PC-9 (cell line): ENCODE data around the gene CAPS2.

Experiments used
- EZH2 ChIP-seq: fragments of 200-600 bp; sonication (generic); IDR thresholded peaks from 2 replicates; pipeline ENCODE4 v1.8.0; 2017; ENCODE audit warnings: antibody characterized with exemption, low read depth
- TF ChIP-seq, protein P1 (sequence below): fragments of 200-600 bp; sonication (generic); conservative IDR thresholded peaks from 2 replicates; pipeline ENCODE4 v1.6.1; 2017; ENCODE audit warnings: mixed run types, antibody characterized with exemption, mild to moderate bottlenecking, moderate library complexity

DNA sequence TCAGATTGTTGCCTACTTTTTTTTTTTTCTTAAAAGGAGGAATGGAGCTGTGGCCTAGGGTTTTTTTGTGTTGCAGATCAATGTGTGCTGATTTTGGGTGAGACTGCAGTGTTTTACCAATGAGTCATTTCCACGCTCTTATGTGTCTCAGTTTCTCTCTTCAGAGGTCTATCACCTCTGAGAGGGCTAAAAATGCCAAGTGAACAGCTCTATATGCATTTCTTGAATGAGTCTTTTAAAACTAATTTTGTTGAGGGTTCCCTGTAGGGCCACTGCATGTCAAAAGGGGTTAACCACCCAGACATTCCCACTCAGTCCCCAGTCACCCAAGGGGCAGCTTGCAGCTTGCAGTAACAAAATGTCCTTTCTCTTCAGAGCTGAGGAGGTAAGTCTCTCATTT, 36.5 kb upstream of the CAPS2 start:
- TF ChIP-seq, protein P1, sequence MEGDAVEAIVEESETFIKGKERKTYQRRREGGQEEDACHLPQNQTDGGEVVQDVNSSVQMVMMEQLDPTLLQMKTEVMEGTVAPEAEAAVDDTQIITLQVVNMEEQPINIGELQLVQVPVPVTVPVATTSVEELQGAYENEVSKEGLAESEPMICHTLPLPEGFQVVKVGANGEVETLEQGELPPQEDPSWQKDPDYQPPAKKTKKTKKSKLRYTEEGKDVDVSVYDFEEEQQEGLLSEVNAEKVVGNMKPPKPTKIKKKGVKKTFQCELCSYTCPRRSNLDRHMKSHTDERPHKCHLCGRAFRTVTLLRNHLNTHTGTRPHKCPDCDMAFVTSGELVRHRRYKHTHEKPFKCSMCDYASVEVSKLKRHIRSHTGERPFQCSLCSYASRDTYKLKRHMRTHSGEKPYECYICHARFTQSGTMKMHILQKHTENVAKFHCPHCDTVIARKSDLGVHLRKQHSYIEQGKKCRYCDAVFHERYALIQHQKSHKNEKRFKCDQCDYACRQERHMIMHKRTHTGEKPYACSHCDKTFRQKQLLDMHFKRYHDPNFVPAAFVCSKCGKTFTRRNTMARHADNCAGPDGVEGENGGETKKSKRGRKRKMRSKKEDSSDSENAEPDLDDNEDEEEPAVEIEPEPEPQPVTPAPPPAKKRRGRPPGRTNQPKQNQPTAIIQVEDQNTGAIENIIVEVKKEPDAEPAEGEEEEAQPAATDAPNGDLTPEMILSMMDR = no peak
- TF ChIP-seq EZH2 = no peak
